HCEC 1CT (cell line): ENCODE measurements around the gene MCM3AP.
"Not testable (repeated sequence)": the region's sequence is repeated elsewhere in the genome, so short reads cannot be mapped to it uniquely, and the experiment has no call there.

Source experiments
- DNase-seq: peaks from one replicate; pipeline ENCODE4 v3.0.0-alpha.2; 2017

The MCM3AP gene

GRCh38 chr21:46239817-46240325 lies 45.5 kb downstream of the MCM3AP start:
- DNase-seq = no peak

GRCh38 chr21:46237474-46237873 lies 47.9 kb downstream of the MCM3AP start:
- DNase-seq = no peak

GRCh38 chr21:46234436-46234950 lies 50.9 kb downstream of the MCM3AP start:
- no peak for DNase-seq

GRCh38 chr21:46229923-46230260 lies 55.5 kb downstream of the MCM3AP start:
- DNase-seq = no peak

- no peak for DNase-seq
These were observed 56.1 kb downstream of the MCM3AP start for GRCh38 chr21:46229133-46229922.

GRCh38 chr21:46228345-46229051 lies 56.9 kb downstream of the MCM3AP start, which contains the start of gene LSS:
Gene LSS (minus strand): TSS chr21:46228774. CDS start chr21:46228745, 29 bp downstream.
- DNase-seq = peak; percentile 98

- no peak for DNase-seq
These were observed 57.5 kb downstream of the MCM3AP start for GRCh38 chr21:46227811-46228344.

GRCh38 chr21:46226920-46227599 lies 58.4 kb downstream of the MCM3AP start:
- DNase-seq = peak; percentile 44

GRCh38 chr21:46226146-46226545 lies 59.3 kb downstream of the MCM3AP start:
- peak; percentile 1 for DNase-seq

GRCh38 chr21:46223661-46224060 lies 61.8 kb downstream of the MCM3AP start:
- not testable (repeated sequence) for DNase-seq

GRCh38 chr21:46223217-46223616 lies 62.2 kb downstream of the MCM3AP start:
- no peak for DNase-seq

- no peak for DNase-seq
These were observed 62.8 kb downstream of the MCM3AP start for GRCh38 chr21:46222436-46223116.

GRCh38 chr21:46221664-46222435 lies 63.6 kb downstream of the MCM3AP start:
- DNase-seq = no peak

- no peak for DNase-seq
These were observed 64.6 kb downstream of the MCM3AP start for GRCh38 chr21:46220847-46221246.

GRCh38 chr21:46220275-46220810 lies 65.1 kb downstream of the MCM3AP start:
- no peak for DNase-seq

- no peak for DNase-seq
These were observed 65.7 kb downstream of the MCM3AP start for GRCh38 chr21:46219591-46220239.

GRCh38 chr21:46218906-46219590 lies 66.4 kb downstream of the MCM3AP start:
- no peak for DNase-seq

- DNase-seq = no peak
These were observed 67.8 kb downstream of the MCM3AP start for GRCh38 chr21:46217511-46218196.

- no peak for DNase-seq
These were observed 69.2 kb downstream of the MCM3AP start for GRCh38 chr21:46216132-46216747.
